H1 (cell line): ENCODE results near the gene ANK2. TPM values are rescaled to one million over a fixed set of nuclear protein-coding genes. Genes with fewer than 3 reads are reported as not detected.

ENCODE experiments used
- BCL11A ChIP-seq, 2 experiments: IDR thresholded peaks; one replicate each; pipeline ENCODE4 v1.6.1; 2011; ENCODE audit warnings: low read depth in 2 of 2, low read length in 2 of 2, mild to moderate bottlenecking in 2 of 2
- JUND ChIP-seq: IDR thresholded peaks from 2 replicates; pipeline ENCODE4 v1.6.1; 2011; ENCODE audit warnings: mild to moderate bottlenecking, improper control_type of control experiment, low read length
- RFX5 ChIP-seq: IDR thresholded peaks from 2 replicates; pipeline ENCODE4 v1.6.1; 2011; ENCODE audit warnings: low read depth, low read length, improper control_type of control experiment, borderline replicate concordance
- SIRT6 ChIP-seq: IDR thresholded peaks from one replicate; pipeline ENCODE4 v1.7.1; 2012; ENCODE audit warnings: low read length, inconsistent platforms
- SUZ12 ChIP-seq: fragments of 200-600 bp; sonication (generic); IDR thresholded peaks from 2 replicates; pipeline ENCODE4 v1.6.1; 2012; ENCODE audit warnings: mild to moderate bottlenecking, inconsistent platforms, low read length, moderate library complexity, mixed read lengths
- polyA plus RNA-seq, 7 experiments: library from polyadenylated mRNA; depleted of rRNA in 3 of 7; stranded (reverse) in 5 of 7; unstranded in 2 of 7; fragments of >200 nt in 5 of 7; fragments of 200-250 nt in 2 of 7; gene quantifications; 1 replicate in 5 of 7; 2 replicates in 1 of 7; 4 replicates in 1 of 7; pipeline versions ENCODE4 v1.2.1 to v1.2.3, GENCODE V29; 2011 to 2013; ENCODE audit warnings: missing spikeins in 2 of 7, mixed read lengths in 2 of 7
- total RNA-seq: library from RNA; stranded (reverse); fragmentation: NEBNext Ultra II Directional; extraction: Animal tissue kit (Norgen Biotek cat#: 25700); gene quantifications from 2 replicates; pipeline ENCODE4 v1.2.1, GENCODE V29; 2021
- TF ChIP-seq, protein P1 (sequence below): IDR thresholded peaks from 2 replicates; pipeline ENCODE4 v1.6.1; 2011; ENCODE audit warnings: low read depth, mild to moderate bottlenecking, low read length; ENCODE audit not compliant: insufficient read depth
- TF ChIP-seq, protein P2 (sequence below): fragments of 300-600 bp; sonication (generic); IDR thresholded peaks from 2 replicates; pipeline ENCODE4 v1.7.1; 2012; ENCODE audit warnings: low read length, moderate library complexity, mild to moderate bottlenecking, inconsistent platforms; ENCODE audit not compliant: insufficient replicate concordance

Gene ANK2
- total and polyA plus RNA-seq, 2 of the 8 experiments (the other 6 are each of a cell fraction or from before 2014, with no cell fraction given) = 14.2 to 35.1 TPM

DNA sequence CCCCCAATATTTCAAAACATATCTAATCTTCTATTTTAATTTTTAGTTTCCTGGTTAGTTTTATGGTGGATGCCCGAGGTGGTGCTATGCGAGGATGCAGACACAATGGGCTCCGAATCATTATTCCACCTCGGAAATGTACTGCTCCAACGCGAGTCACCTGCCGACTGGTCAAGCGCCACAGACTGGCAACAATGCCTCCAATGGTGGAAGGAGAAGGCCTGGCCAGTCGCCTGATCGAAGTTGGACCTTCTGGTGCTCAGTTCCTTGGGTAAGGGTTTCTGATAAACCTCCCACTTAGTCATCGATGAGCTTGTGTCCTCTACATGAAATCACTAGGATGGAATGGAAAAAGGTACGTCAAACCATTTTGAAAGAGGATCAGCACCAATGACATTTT lies 280.7 kb downstream of the ANK2 start (continued):
- TF ChIP-seq BCL11A (IDR thresholded peaks at IDR 0.05; ENCODE audit: low read depth in 2 of 2, low read length in 2 of 2) (no peak), SUZ12 (no peak), SIRT6 (no peak), RFX5 (no peak), JUND (no peak)
- TF ChIP-seq, protein P1, sequence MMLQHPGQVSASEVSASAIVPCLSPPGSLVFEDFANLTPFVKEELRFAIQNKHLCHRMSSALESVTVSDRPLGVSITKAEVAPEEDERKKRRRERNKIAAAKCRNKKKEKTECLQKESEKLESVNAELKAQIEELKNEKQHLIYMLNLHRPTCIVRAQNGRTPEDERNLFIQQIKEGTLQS = no peak
- TF ChIP-seq, protein P2, sequence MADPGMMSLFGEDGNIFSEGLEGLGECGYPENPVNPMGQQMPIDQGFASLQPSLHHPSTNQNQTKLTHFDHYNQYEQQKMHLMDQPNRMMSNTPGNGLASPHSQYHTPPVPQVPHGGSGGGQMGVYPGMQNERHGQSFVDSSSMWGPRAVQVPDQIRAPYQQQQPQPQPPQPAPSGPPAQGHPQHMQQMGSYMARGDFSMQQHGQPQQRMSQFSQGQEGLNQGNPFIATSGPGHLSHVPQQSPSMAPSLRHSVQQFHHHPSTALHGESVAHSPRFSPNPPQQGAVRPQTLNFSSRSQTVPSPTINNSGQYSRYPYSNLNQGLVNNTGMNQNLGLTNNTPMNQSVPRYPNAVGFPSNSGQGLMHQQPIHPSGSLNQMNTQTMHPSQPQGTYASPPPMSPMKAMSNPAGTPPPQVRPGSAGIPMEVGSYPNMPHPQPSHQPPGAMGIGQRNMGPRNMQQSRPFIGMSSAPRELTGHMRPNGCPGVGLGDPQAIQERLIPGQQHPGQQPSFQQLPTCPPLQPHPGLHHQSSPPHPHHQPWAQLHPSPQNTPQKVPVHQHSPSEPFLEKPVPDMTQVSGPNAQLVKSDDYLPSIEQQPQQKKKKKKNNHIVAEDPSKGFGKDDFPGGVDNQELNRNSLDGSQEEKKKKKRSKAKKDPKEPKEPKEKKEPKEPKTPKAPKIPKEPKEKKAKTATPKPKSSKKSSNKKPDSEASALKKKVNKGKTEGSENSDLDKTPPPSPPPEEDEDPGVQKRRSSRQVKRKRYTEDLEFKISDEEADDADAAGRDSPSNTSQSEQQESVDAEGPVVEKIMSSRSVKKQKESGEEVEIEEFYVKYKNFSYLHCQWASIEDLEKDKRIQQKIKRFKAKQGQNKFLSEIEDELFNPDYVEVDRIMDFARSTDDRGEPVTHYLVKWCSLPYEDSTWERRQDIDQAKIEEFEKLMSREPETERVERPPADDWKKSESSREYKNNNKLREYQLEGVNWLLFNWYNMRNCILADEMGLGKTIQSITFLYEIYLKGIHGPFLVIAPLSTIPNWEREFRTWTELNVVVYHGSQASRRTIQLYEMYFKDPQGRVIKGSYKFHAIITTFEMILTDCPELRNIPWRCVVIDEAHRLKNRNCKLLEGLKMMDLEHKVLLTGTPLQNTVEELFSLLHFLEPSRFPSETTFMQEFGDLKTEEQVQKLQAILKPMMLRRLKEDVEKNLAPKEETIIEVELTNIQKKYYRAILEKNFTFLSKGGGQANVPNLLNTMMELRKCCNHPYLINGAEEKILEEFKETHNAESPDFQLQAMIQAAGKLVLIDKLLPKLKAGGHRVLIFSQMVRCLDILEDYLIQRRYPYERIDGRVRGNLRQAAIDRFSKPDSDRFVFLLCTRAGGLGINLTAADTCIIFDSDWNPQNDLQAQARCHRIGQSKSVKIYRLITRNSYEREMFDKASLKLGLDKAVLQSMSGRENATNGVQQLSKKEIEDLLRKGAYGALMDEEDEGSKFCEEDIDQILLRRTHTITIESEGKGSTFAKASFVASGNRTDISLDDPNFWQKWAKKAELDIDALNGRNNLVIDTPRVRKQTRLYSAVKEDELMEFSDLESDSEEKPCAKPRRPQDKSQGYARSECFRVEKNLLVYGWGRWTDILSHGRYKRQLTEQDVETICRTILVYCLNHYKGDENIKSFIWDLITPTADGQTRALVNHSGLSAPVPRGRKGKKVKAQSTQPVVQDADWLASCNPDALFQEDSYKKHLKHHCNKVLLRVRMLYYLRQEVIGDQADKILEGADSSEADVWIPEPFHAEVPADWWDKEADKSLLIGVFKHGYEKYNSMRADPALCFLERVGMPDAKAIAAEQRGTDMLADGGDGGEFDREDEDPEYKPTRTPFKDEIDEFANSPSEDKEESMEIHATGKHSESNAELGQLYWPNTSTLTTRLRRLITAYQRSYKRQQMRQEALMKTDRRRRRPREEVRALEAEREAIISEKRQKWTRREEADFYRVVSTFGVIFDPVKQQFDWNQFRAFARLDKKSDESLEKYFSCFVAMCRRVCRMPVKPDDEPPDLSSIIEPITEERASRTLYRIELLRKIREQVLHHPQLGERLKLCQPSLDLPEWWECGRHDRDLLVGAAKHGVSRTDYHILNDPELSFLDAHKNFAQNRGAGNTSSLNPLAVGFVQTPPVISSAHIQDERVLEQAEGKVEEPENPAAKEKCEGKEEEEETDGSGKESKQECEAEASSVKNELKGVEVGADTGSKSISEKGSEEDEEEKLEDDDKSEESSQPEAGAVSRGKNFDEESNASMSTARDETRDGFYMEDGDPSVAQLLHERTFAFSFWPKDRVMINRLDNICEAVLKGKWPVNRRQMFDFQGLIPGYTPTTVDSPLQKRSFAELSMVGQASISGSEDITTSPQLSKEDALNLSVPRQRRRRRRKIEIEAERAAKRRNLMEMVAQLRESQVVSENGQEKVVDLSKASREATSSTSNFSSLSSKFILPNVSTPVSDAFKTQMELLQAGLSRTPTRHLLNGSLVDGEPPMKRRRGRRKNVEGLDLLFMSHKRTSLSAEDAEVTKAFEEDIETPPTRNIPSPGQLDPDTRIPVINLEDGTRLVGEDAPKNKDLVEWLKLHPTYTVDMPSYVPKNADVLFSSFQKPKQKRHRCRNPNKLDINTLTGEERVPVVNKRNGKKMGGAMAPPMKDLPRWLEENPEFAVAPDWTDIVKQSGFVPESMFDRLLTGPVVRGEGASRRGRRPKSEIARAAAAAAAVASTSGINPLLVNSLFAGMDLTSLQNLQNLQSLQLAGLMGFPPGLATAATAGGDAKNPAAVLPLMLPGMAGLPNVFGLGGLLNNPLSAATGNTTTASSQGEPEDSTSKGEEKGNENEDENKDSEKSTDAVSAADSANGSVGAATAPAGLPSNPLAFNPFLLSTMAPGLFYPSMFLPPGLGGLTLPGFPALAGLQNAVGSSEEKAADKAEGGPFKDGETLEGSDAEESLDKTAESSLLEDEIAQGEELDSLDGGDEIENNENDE = no peak
